HG02840 (cell line): ENCODE measurements around the gene KCNMA1.

Experiments used
- ATAC-seq: cut with Tn5 transposase; IDR thresholded peaks from one replicate; pipeline ENCODE4 v1.9.1; 2021; ENCODE audit warnings: mild to moderate bottlenecking, moderate library complexity, moderate number of reproducible peaks; ENCODE audit not compliant: unreplicated experiment, low FRiP score

The KCNMA1 gene

DNA sequence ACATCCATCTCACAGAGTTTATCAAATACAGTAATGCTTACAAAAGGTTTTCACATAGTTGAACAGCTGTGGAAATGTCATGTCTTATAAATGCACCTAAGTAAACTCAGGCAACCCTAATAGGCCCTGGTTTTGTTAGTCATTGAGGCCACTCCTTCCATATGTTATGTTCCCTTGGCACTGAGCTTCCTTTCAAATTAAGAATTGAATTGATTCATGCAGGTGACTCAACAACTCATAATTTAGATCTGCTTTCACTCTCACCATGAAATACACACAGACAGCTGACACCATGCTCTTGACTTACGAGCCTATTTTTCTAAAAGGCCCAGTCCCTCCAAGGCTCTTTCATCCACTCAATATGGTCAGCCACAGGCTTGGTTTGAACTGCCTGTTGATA, 476.9 kb downstream of the KCNMA1 start:
- no peak for ATAC-seq

- ATAC-seq, result no peak
Measured at GRCh38 chr10:77159538-77160110, 478.0 kb downstream of the KCNMA1 start.

GRCh38 chr10:77158666-77159065, 478.9 kb downstream of the KCNMA1 start:
- ATAC-seq, result no peak

DNA sequence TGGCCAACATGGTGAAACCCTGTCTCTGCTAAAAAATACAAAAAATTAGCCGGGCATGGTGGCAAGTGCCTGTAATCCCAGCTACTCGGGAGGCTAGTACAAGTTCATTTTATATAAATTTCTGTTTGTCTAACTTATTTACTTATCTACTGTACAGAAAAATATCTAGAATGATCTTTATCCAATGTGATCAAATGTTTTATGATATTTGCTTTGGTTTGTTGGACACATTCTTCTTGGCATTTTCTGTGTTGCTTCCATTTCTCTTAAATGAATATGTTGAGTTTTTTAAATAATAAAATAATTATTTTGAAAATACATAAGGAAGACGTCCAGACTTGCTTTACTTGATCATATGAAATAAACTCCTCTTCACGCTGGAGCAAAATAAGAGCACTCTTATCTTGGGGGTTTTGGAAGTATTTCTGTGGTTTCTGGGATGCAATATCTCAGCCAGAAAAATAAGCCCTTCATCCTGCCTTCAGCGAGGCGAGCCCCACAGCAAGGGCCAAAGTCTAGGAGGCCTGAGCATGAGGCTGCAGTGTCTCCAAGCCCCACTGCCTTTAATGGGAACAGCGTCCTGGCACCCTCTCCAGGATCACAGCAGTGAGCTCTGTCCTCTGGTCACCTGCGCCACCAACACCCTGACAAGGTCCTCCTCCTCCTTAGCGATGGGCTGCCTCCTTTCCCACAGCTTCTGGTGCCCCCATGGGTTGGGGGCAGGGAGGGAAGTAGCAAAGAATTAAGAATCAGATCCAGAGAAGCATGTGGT, 480.2 kb downstream of the KCNMA1 start:
- ATAC-seq, result no peak

DNA sequence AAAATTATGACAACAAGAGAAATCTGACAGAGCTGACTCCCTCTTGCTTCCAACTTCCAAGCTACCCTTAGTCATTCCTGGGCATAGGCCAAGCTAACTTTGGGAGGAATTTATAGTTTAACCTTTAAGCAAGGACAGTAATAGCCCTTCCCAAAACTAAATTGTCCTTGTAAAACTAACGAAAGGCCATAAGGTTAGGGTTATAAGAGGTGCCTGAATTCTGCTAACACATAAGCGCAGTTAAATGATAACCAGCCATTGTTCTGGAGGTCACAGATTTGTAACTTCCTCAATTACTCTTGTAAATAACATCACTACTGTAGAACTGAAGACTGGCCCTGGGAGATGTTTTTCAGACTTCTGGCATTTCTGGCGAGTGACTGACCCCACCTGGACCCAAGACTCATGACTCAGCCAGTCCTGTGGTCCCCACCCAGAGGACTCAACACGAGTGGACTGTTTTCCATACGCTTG, 481.2 kb downstream of the KCNMA1 start:
- ATAC-seq, result no peak

GRCh38 chr10:77152256-77152655, 485.4 kb downstream of the KCNMA1 start:
- ATAC-seq, result no peak

DNA sequence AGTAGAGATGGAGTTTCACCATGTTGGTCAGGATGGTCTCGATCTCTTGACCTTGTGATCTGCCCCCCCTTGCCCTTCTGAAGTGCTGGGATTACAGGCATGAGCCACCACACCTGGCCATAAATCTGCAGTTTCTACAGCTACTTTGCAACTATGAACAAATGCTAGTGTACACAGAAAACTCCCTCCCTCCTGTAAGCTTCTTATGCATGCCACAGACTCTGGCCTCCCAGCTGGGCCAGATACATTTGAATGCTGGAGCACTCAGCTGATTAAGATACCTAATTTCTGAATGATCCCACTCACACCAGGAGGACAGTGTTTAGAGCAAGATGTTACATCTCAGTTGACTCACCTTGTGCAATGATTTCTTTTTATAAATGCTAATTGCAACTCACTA, 486.2 kb downstream of the KCNMA1 start:
- no peak for ATAC-seq

GRCh38 chr10:77149706-77150105, 487.9 kb downstream of the KCNMA1 start:
- no peak for ATAC-seq

DNA sequence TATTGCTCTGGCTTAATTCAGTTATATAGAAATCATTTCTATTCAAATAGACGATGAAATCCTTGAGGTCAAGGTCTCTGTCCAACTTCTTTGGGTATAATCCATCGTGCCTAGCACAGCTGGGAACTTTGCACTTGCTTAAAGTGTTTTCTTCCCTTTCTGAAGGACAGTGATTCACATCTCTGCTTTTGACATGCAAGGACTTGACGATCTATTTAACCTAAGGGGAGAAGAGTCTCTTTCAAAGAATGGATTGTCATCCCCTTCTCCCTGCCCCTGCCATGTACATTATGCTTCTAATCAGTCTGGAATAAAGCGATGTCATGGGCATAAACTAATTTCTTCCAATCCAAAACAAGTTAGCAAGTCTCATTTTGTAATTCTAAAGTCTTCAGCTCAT, 488.6 kb downstream of the KCNMA1 start:
- ATAC-seq, result no peak

DNA sequence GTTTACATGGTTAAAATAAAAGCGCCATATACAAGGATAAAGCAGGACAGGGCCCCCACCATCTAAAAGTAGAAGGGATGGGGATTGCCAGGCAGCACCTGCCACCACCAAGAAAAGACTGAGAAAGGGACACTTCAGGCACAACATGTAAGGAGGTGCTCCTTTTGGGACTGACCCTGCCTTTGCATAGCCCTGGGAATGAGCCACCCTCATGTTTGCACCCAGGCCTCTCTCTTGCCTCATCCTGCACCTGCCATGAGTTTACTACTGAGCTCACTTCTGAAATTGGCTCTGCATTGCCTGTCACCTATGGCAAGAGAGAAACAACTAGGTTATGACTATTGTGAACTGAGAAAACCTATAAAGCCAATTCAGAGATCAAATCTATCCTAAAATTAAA, 489.7 kb downstream of the KCNMA1 start:
- no peak for ATAC-seq

DNA sequence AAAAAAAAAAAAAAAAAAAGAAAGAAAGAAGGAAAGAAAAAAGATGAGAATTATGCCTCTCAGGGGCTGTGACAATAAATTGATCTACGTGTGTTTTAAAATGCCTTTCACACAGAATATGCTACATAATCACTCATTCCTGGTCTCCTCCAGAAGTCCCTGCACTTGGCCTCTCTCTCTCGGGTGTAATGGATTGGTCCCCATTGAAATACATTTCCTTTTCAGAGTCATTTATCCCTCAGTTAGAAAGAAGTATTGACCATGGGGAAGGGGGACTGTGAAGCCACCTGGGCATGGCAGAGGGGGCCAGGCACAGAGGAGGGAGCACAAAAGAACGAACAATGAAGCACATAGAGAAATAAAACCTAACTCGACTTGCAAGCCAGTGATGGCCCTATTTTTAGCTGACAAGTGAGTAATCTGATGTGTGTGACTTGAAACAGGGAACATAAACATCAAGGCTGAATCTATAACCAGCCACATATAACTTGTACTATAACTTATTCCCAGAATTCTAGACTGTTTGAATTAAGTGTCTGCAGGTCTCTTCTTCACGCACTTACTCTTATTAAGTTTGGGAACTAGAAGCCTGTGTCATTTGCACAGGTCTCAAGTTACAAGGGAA, 490.8 kb downstream of the KCNMA1 start:
- no peak for ATAC-seq

- no peak for ATAC-seq
Measured at GRCh38 chr10:77144656-77145055, 493.0 kb downstream of the KCNMA1 start.

GRCh38 chr10:77139252-77140160, 498.1 kb downstream of the KCNMA1 start:
- no peak for ATAC-seq

DNA sequence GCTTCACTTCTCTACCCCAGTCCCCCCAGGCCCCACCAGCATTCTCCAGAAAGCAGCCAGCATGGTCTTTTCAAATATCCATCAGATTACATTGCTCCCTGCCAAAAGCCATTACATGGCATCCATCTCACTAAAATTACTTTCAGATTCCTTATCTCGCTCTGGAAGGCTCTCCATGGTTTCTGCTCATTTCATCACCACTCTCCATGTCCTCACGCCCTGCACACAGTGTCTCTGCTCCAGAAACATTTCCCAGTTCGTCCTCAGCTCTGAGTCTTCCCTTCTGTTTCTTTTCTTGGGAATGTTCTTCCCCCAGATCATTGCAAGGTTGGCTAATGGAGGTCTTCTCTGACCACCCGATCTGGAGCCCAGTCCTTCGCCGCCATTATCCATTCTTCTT, 499.1 kb downstream of the KCNMA1 start:
- no peak for ATAC-seq

- ATAC-seq, result no peak
Measured at GRCh38 chr10:77135555-77135954, 502.1 kb downstream of the KCNMA1 start.

DNA sequence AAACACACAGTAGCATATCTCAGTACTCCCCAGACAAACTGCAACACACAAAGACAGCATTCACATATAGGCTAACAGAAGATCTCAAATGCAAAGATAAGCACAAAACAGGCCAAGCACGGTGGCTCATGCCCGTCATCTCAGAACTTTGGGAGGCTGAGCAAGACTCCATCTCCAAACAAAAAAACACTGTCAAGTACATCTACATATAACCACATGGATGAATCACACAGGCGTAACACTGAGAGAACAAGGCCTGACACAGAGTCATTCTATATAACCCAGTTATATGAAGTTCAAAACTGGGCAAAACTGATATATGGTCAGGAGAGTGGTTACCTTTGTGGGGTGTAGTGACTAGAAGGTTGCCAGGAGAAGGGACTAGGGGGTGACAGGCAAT, 506.4 kb downstream of the KCNMA1 start:
- ATAC-seq, result no peak

GRCh38 chr10:77127243-77127642, 510.4 kb downstream of the KCNMA1 start:
- ATAC-seq, result no peak

DNA sequence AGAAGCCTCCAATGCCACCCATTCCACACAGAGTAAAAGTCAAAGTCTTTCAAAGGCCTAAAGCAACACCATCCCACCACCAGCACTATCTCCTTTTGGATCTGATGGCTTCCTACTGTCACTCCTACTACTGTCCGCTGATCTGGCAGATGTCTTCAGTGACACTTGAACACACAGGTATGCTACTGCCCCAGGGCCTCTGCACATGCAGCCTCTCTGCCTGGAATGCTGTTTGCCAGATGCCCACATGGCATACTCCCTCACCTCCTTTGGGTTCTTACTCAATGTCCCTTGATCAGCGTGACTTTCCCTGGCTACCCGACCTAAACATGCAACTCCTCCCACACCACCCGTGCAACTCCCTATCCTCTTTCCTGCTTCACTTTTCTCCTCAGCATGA, 512.4 kb downstream of the KCNMA1 start:
- no peak for ATAC-seq

DNA sequence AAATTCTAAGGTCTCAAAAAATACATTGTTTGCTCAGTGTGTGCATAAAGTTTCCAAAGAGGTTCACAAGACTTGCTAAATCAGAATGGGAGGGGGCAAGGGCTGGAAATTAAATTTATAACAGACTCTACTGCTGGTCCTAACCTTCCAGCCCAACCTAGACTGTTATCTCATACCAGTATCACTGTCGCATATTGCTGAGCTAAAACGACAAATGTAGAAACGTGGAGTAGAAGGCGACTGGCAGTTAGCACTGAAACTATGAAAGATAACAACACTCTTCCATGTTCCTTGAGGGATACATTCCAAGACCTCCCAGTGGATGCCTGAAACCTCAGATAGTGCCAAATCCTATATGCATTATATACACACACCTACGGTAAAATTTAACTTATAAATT, 514.3 kb downstream of the KCNMA1 start:
- no peak for ATAC-seq

- no peak for ATAC-seq
Measured at GRCh38 chr10:77121829-77122228, 515.8 kb downstream of the KCNMA1 start.
